Measurements from ENCODE around the gene CDV3.

DNA sequence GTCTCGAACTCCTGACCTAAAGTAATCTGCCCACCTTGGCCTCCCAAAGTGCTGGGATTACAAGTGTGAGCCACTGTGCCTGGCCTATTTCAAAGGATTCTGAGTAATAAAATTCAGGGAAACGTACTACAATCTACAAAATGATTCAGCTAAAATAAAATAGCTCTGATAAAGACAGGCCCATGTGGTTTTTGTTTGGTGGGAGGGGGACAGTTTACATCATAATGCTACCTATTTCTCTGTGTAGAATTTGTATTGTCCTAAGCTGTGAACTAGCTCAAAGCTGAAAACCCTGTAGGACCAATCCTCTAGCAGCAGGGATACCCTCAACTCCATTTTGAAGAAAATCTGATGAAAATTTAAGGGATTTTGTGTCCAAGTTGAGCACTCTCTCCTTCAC, 25.8 kb downstream of the CDV3 start:
- no peak for TF ChIP-seq CTCF (IDR thresholded peaks at IDR 0.05)
- no peak for TF ChIP-seq POLR2AphosphoS5 (IDR thresholded peaks at IDR 0.05)
